CD4-positive, alpha-beta T cell (primary cell): ENCODE data around the gene ADGRG6. TPM values are rescaled to one million over a fixed set of nuclear protein-coding genes. Genes with fewer than 3 reads are reported as not detected.

ENCODE experiments used
- ATAC-seq: fragments of 200-7000 bp; cut with Tn5 transposase; one replicate; pipeline ENCODE4 v1.10.0; 2022; ENCODE audit warnings: mild to moderate bottlenecking; ENCODE audit not compliant: poor library complexity
- CTCF ChIA-PET: fragments of 350-600 bp; sonication (Branson Sonifier 250); formaldehyde crosslinking; loops from one replicate; lab custom pipeline; 2021; ENCODE audit warnings: antibody characterized with exemption, inconsistent platforms; lab: Charles Lee
- POLR2A ChIA-PET: fragments of 350-600 bp; sonication (Branson Sonifier 250); formaldehyde crosslinking; loops from one replicate; lab custom pipeline; 2021; ENCODE audit warnings: antibody characterized with exemption, inconsistent platforms; lab: Charles Lee
- DNase-seq, 14 experiments: peaks; one replicate each; pipeline ENCODE4 v3.0.0-alpha.2; 2013 to 2020; ENCODE audit warnings: mixed read lengths in 2 of 14
- H3K27ac ChIP-seq, 2 donors: one replicate each; pipeline versions ENCODE4 v1.5.1 to v1.7.0; 2013; ENCODE audit warnings: low read length in 2 of 2, low read depth in 1 of 2, mild to moderate bottlenecking in 1 of 2
- H3K27me3 ChIP-seq, 2 experiments: 1 replicate in 1 of 2; 2 replicates in 1 of 2; pipeline versions ENCODE4 v1.6.1 to v1.7.0; 2013; ENCODE audit warnings: low read length in 2 of 2, control low read depth in 1 of 2, mild to moderate bottlenecking in 1 of 2, moderate library complexity in 1 of 2; ENCODE audit not compliant: insufficient read depth in 2 of 2, control insufficient read depth in 1 of 2
- H3K36me3 ChIP-seq: one replicate; pipeline ENCODE4 v1.6.1; 2013; ENCODE audit warnings: low read length, control low read depth; ENCODE audit not compliant: insufficient read depth
- H3K4me1 ChIP-seq: one replicate; pipeline ENCODE4 v1.6.1; 2013; ENCODE audit warnings: low read length, control low read depth; ENCODE audit not compliant: insufficient read depth
- H3K4me3 ChIP-seq: one replicate; pipeline ENCODE4 v1.5.1; 2013; ENCODE audit warnings: mild to moderate bottlenecking, low read length, moderate library complexity
- H3K9me3 ChIP-seq, 2 experiments: 1 replicate in 1 of 2; 2 replicates in 1 of 2; pipeline versions ENCODE4 v1.6.1 to v1.7.0; 2013; ENCODE audit warnings: low read length in 2 of 2, mild to moderate bottlenecking in 2 of 2, control low read depth in 1 of 2, moderate library complexity in 1 of 2; ENCODE audit not compliant: control insufficient read depth in 1 of 2, insufficient read depth in 1 of 2
- H3K27ac Mint-ChIP-seq: one replicate; pipeline ENCODE4 v1.8.0; 2020; ENCODE audit warnings: mixed read lengths
- H3K27me3 Mint-ChIP-seq: one replicate; pipeline ENCODE4 v1.8.0; 2021; ENCODE audit warnings: mixed read lengths
- H3K36me3 Mint-ChIP-seq: one replicate; pipeline ENCODE4 v1.8.0; 2021; ENCODE audit warnings: low read depth, mixed read lengths
- H3K4me1 Mint-ChIP-seq: one replicate; pipeline ENCODE4 v1.8.0; 2021; ENCODE audit warnings: low read depth, mixed read lengths
- H3K4me3 Mint-ChIP-seq: one replicate; pipeline ENCODE4 v1.8.0; 2020; ENCODE audit warnings: mild to moderate bottlenecking, mixed read lengths
- H3K9me3 Mint-ChIP-seq: one replicate; pipeline ENCODE4 v1.8.0; 2020; ENCODE audit warnings: mixed read lengths
- intact Hi-C, 2 experiments: fragments of 100-400 bp; cut with DNase I in 1 of 2; cut with micrococcal nuclease in 1 of 2; formaldehyde crosslinking; loops; one replicate each; pipeline versions ENCODE4 v1.15.1 to v1.9.0; 2023 to 2025; cut with DNase I, micrococcal nuclease
- total RNA-seq, 174 experiments: library from RNA in 2 of 174; stranded (reverse) in 2 of 174; gene quantifications; one replicate each; pipeline ENCODE4 v1.2.3 and lab custom pipeline; 2021 to 2026
- TF ChIP-seq, protein P1 (sequence below): fragments of 200-600 bp; IDR thresholded peaks from one replicate; pipeline ENCODE4 v1.8.0; 2022; ENCODE audit warnings: antibody characterized with exemption, mild to moderate bottlenecking

Gene ADGRG6
- total RNA-seq, 2 experiments from 2014 or later: 0.31 to 0.63 TPM

DNA sequence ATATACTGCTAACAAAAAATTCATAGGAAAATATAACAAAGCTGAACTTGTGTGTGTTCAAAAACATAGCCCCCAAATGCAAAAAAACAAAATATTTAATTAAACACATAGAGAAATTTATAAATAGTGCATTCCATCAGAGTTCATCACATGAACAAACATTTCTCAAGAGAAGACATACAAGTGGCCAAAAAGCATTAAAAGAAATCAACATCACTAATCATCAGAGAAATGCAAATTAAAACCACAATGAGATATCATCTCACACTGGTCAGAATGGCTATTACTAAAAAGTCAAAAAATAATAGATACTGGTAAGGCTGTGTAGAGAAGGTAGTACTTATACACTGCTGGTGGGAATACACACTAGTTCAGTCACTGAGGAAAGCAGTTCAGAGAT lies 39.6 kb upstream of the ADGRG6 start:
- Mint-ChIP-seq H3K27ac (no peak overlapping the region), H3K9me3 (no peaks in the 10 kb centered on the region), H3K27me3 (peaks cover 6% of the 10 kb centered on the region), H3K4me3 (no peak overlapping the region), H3K36me3 (no peaks in the 10 kb centered on the region), H3K4me1 (no peaks in the 10 kb centered on the region)
- Histone ChIP-seq H3K9me3 (no peaks in the 10 kb centered on the region), H3K27ac (no peak overlapping the region), H3K27me3 (no peaks in the 10 kb centered on the region), H3K4me1 (no peaks in the 10 kb centered on the region), H3K4me3 (no peak overlapping the region), H3K36me3 (no peaks in the 10 kb centered on the region)
- ATAC-seq (no peak), DNase-seq (no peak)
- intact Hi-C loops: no loop called here
- ChIA-PET POLR2A (no interaction called here), CTCF (no interaction called here)
- TF ChIP-seq, protein P1, sequence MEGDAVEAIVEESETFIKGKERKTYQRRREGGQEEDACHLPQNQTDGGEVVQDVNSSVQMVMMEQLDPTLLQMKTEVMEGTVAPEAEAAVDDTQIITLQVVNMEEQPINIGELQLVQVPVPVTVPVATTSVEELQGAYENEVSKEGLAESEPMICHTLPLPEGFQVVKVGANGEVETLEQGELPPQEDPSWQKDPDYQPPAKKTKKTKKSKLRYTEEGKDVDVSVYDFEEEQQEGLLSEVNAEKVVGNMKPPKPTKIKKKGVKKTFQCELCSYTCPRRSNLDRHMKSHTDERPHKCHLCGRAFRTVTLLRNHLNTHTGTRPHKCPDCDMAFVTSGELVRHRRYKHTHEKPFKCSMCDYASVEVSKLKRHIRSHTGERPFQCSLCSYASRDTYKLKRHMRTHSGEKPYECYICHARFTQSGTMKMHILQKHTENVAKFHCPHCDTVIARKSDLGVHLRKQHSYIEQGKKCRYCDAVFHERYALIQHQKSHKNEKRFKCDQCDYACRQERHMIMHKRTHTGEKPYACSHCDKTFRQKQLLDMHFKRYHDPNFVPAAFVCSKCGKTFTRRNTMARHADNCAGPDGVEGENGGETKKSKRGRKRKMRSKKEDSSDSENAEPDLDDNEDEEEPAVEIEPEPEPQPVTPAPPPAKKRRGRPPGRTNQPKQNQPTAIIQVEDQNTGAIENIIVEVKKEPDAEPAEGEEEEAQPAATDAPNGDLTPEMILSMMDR: no peak

DNA sequence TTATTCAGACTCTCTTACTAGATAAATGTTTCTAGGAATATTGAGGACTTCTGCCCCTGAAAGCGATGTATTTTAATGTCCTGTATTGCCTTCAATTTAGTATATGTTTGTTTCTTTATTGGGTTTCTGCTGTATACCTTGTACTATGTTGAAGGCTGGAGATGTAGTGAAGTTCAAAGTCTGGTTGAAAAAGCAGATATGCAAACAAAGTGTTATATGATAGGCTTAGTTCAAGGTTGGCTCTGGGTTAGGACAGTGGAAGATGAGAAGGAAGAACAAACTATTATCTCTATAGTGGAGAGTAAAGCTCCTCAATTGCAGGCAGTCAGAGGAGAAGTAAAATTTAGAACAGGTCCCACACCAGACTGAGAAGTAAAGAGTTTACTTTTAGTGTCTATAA lies 36.3 kb upstream of the ADGRG6 start:
- H3K27me3 Mint-ChIP-seq: no peaks in the 10 kb centered on the region
- ChIA-PET POLR2A (no interaction called here), CTCF (no interaction called here)
- intact Hi-C loops: no loop called here
- H3K4me1 Mint-ChIP-seq: no peaks in the 10 kb centered on the region
- H3K27me3 ChIP-seq: no peaks in the 10 kb centered on the region
- DNase-seq (no peak), ATAC-seq (no peak)
- no peaks in the 10 kb centered on the region for H3K9me3 Mint-ChIP-seq
- H3K4me3 ChIP-seq: no peak overlapping the region
- TF ChIP-seq, protein P1: no peak
- H3K4me3 Mint-ChIP-seq: no peak overlapping the region
- no peak overlapping the region for H3K27ac ChIP-seq
- no peaks in the 10 kb centered on the region for H3K36me3 Mint-ChIP-seq
- no peaks in the 10 kb centered on the region for H3K36me3 ChIP-seq
- no peaks in the 10 kb centered on the region for H3K9me3 ChIP-seq
- H3K27ac Mint-ChIP-seq: no peak overlapping the region
- H3K4me1 ChIP-seq: no peaks in the 10 kb centered on the region

DNA sequence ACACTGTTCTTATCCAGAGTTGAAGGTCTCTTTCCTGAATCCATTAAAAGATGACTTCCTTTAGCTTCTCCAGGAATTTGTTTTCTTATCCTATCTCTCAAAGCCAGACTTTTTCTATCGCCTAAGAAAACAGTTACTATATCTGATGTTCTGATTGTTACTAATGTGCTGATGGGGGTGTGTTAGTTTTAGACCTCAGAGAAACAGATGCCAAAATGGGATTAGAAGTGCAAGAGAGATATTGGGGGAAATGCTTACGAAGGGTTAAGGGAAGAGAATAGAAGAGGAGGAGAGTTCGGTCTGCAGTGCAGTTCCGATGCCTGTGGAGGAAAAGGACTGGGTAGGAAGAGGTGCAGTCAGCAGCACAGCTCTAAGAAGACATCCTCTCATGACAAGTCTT lies 35.7 kb upstream of the ADGRG6 start:
- Mint-ChIP-seq H3K4me1 (no peaks in the 10 kb centered on the region), H3K36me3 (no peaks in the 10 kb centered on the region), H3K4me3 (no peak overlapping the region), H3K9me3 (no peaks in the 10 kb centered on the region), H3K27ac (no peak overlapping the region), H3K27me3 (no peaks in the 10 kb centered on the region)
- H3K27me3 ChIP-seq: no peaks in the 10 kb centered on the region
- no peaks in the 10 kb centered on the region for H3K4me1 ChIP-seq
- no peaks in the 10 kb centered on the region for H3K36me3 ChIP-seq
- TF ChIP-seq, protein P1: no peak
- DNase-seq (no peak), ATAC-seq (no peak)
- no peak overlapping the region for H3K27ac ChIP-seq
- no peaks in the 10 kb centered on the region for H3K9me3 ChIP-seq
- CTCF ChIA-PET: no interaction called here
- intact Hi-C loops: no loop called here
- POLR2A ChIA-PET: no interaction called here
- H3K4me3 ChIP-seq: no peak overlapping the region
